SK-N-SH (cell line): ENCODE data around the gene SLC10A7. TPM values are rescaled to one million over a fixed set of nuclear protein-coding genes. Genes with fewer than 3 reads are reported as not detected.

Experiments used
- CTCF ChIA-PET: fragments of 300-600, 350-600 bp; formaldehyde crosslinking; extraction: SDS; loops from one replicate; lab custom pipeline; 2021; lab: Yijun Ruan, JAX
- POLR2A ChIA-PET: fragments of 350-600 bp; sonication (Branson Sonifier 250); formaldehyde crosslinking; extraction: SDS; loops from one replicate; lab custom pipeline; 2020; ENCODE audit warnings: antibody characterized with exemption, inconsistent platforms; lab: Yijun Ruan, JAX
- DNase-seq: peaks from one replicate; pipeline ENCODE4 v3.0.0; 2012
- H2AFZ ChIP-seq: fragments of 200-600 bp; sonication (generic); 2 replicates; pipeline ENCODE4 v1.8.1; 2016; ENCODE audit warnings: antibody characterized with exemption, mild to moderate bottlenecking, low read depth
- H3F3A ChIP-seq: fragments of 200-600 bp; sonication (generic); replicated peaks from 2 replicates; pipeline ENCODE3; 2016; ENCODE audit warnings: antibody characterized with exemption, mild to moderate bottlenecking; ENCODE audit not compliant: insufficient read depth
- H3K27ac ChIP-seq, 2 experiments: fragments of 200-500 bp in 1 of 2; fragments of 200-600 bp in 1 of 2; sonication (Bioruptor generic) in 1 of 2; sonication (generic), shearing (Covaris generic) in 1 of 2; 2 replicates each; pipeline versions ENCODE4 v1.5.1 to v1.6.1; 2014 to 2016; ENCODE audit warnings: low read depth in 2 of 2, inconsistent platforms in 1 of 2, low read length in 1 of 2, mild to moderate bottlenecking in 1 of 2, mixed read lengths in 1 of 2
- H3K27me3 ChIP-seq: fragments of 200-600 bp; sonication (generic), shearing (Covaris generic); 2 replicates; pipeline ENCODE4 v1.6.1; 2016; ENCODE audit warnings: mixed run types; ENCODE audit not compliant: insufficient read depth
- H3K36me3 ChIP-seq, 2 experiments: fragments of 200-500 bp in 1 of 2; fragments of 200-600 bp in 1 of 2; sonication (Bioruptor generic) in 1 of 2; sonication (generic) in 1 of 2; replicated peaks in 1 of 2; 2 replicates each; pipeline versions ENCODE3 to v1.5.1; 2014 to 2016; ENCODE audit warnings: low read length in 1 of 2, mild to moderate bottlenecking in 1 of 2; ENCODE audit not compliant: insufficient read depth in 2 of 2, control insufficient read depth in 1 of 2
- H3K4me1 ChIP-seq, 2 experiments: fragments of 200-500 bp in 1 of 2; fragments of 200-600 bp in 1 of 2; sonication (Bioruptor generic) in 1 of 2; sonication (generic), shearing (Covaris generic) in 1 of 2; 2 replicates each; pipeline versions ENCODE4 v1.5.1 to v1.6.1; 2014 to 2016; ENCODE audit warnings: low read depth in 1 of 2, low read length in 1 of 2, mixed run types in 1 of 2; ENCODE audit not compliant: insufficient read depth in 2 of 2, control insufficient read depth in 1 of 2
- H3K4me2 ChIP-seq: fragments of 200-600 bp; sonication (generic), shearing (Covaris generic); 2 replicates; pipeline ENCODE4 v1.6.1; 2017; ENCODE audit warnings: mixed run types
- H3K4me3 ChIP-seq, 2 experiments: fragments of 200-500 bp in 1 of 2; fragments of 200-600 bp in 1 of 2; sonication (Bioruptor generic) in 1 of 2; sonication (generic), shearing (Covaris generic) in 1 of 2; 2 replicates each; pipeline versions ENCODE4 v1.5.1 to v1.8.1; 2014 to 2016; ENCODE audit warnings: low read depth in 2 of 2, inconsistent platforms in 1 of 2, low read length in 1 of 2, mild to moderate bottlenecking in 1 of 2, mixed read lengths in 1 of 2, moderate library complexity in 1 of 2
- H3K79me2 ChIP-seq: fragments of 200-600 bp; sonication (generic); 2 replicates; pipeline ENCODE4 v1.8.1; 2017; ENCODE audit warnings: mild to moderate bottlenecking; ENCODE audit not compliant: insufficient read depth
- H3K9ac ChIP-seq: fragments of 200-600 bp; sonication (generic); 2 replicates; pipeline ENCODE4 v1.6.1; 2017; ENCODE audit warnings: mixed run types
- H3K9me2 ChIP-seq: fragments of 200-600 bp; sonication (generic); 2 replicates; pipeline ENCODE4 v1.6.1; 2017; ENCODE audit warnings: mixed run types
- H3K9me3 ChIP-seq: fragments of 200-600 bp; sonication (generic); 2 replicates; pipeline ENCODE4 v1.6.1; 2017; ENCODE audit warnings: mixed run types, mild to moderate bottlenecking, moderate library complexity
- H4K20me1 ChIP-seq: fragments of 200-600 bp; sonication (generic); 2 replicates; pipeline ENCODE4 v1.6.1; 2017; ENCODE audit warnings: mild to moderate bottlenecking, mixed run types; ENCODE audit not compliant: insufficient read depth
- CHD2 ChIP-seq: fragments of 150-350 bp; IDR thresholded peaks from 2 replicates; pipeline ENCODE4 v1.6.1; 2018; ENCODE audit warnings: low read length; ENCODE audit not compliant: partially characterized antibody
- ELF1 ChIP-seq: IDR thresholded peaks from 2 replicates; pipeline ENCODE4 v1.4.0; 2012
- EP300 ChIP-seq, 2 experiments: IDR thresholded peaks; 2 replicates each; pipeline versions ENCODE4 v1.4.0 to v1.6.1; 2012; ENCODE audit warnings: borderline replicate concordance in 1 of 2, low read depth in 1 of 2, low read length in 1 of 2
- EZH2phosphoT487 ChIP-seq: fragments of 200-600 bp; sonication (generic); IDR thresholded peaks from 2 replicates; pipeline ENCODE4 v1.6.1; 2017; ENCODE audit warnings: low read depth, mixed run types, mild to moderate bottlenecking, antibody characterized with exemption, moderate library complexity, borderline replicate concordance
- FOXJ3 ChIP-seq: sonication (generic); formaldehyde crosslinking; IDR thresholded peaks from 2 replicates; pipeline ENCODE4 v1.5.1; 2020; ENCODE audit warnings: mild to moderate bottlenecking, missing genetic modification reagents
- FOXM1 ChIP-seq: IDR thresholded peaks from 2 replicates; pipeline ENCODE4 v1.4.0; 2012; ENCODE audit warnings: low read depth, mild to moderate bottlenecking
- GABPA ChIP-seq: IDR thresholded peaks from 2 replicates; pipeline ENCODE4 v1.4.0; 2012; ENCODE audit warnings: low read depth, mild to moderate bottlenecking
- GATA2 ChIP-seq: sonication (generic); formaldehyde crosslinking; IDR thresholded peaks from 2 replicates; pipeline ENCODE4 v1.5.0; 2020; ENCODE audit warnings: mild to moderate bottlenecking, missing genetic modification reagents
- JUND ChIP-seq: IDR thresholded peaks from 2 replicates; pipeline ENCODE4 v1.4.0; 2012
- NFIC ChIP-seq: IDR thresholded peaks from 2 replicates; pipeline ENCODE4 v1.4.0; 2012; ENCODE audit warnings: borderline replicate concordance
- NRF1 ChIP-seq: IDR thresholded peaks from 2 replicates; pipeline ENCODE4 v1.6.1; 2012; ENCODE audit warnings: low read depth, mild to moderate bottlenecking, low read length
- PBX3 ChIP-seq: IDR thresholded peaks from 2 replicates; pipeline ENCODE4; 2012
- RAD21 ChIP-seq: IDR thresholded peaks from 2 replicates; pipeline ENCODE4 v1.6.1; 2012; ENCODE audit warnings: mild to moderate bottlenecking, low read length
- REST ChIP-seq: IDR thresholded peaks from 2 replicates; pipeline ENCODE4 v1.6.1; 2012; ENCODE audit warnings: mild to moderate bottlenecking, low read depth, low read length, moderate library complexity
- RXRA ChIP-seq: IDR thresholded peaks from 2 replicates; pipeline ENCODE4 v1.4.0; 2012; ENCODE audit warnings: low read depth, mild to moderate bottlenecking, borderline replicate concordance
- SMC3 ChIP-seq: IDR thresholded peaks from 2 replicates; pipeline ENCODE4 v1.6.1; 2012; ENCODE audit warnings: low read depth, low read length, improper control_type of control experiment
- YY1 ChIP-seq: IDR thresholded peaks from 2 replicates; pipeline ENCODE4 v1.4.0; 2012; ENCODE audit warnings: low read depth, mild to moderate bottlenecking
- whole genome bisulfite sequencing: methylation state at CpG from one replicate; pipeline ENCODE4 v1.1.6; 2017; ENCODE audit warnings: low lambda C conversion rate; 5-methylcytosine and 5-hydroxymethylcytosine counted together
- polyA plus RNA-seq, 3 experiments: library from polyadenylated mRNA; depleted of rRNA; stranded (reverse); fragments of >200 nt; gene quantifications; 2 replicates each; pipeline ENCODE4 v1.2.3, GENCODE V29; 2012

Gene SLC10A7
- polyA plus RNA-seq, 1 of the 3 experiments (the other 2 are of a cell fraction), result 3.3 TPM

- H4K20me1 ChIP-seq, result no peaks in the 10 kb centered on the region
- H3K27ac ChIP-seq, result no peak overlapping the region
- H2AFZ ChIP-seq, result no peak overlapping the region
- H3K9me3 ChIP-seq, result no peaks in the 10 kb centered on the region
- peaks cover 2 to 9% of the 10 kb centered on the region in 2 experiments; a peak in 3 of 4 replicates for H3K4me1 ChIP-seq
- no peaks in the 10 kb centered on the region for H3K79me2 ChIP-seq
- DNase-seq, result no peak
- ChIA-PET POLR2A (no interaction called here), CTCF (no interaction called here)
- no peak overlapping the region for H3K4me3 ChIP-seq
- no peaks in the 10 kb centered on the region for H3K36me3 ChIP-seq
- H3K9me2 ChIP-seq, result no peaks in the 10 kb centered on the region
- TF ChIP-seq SMC3, result no peak
- no peak overlapping the region for H3K9ac ChIP-seq
- H3F3A ChIP-seq, result peaks cover 9% of the 10 kb centered on the region
- WGBS, result 57% methylated on average over 2 of the region's 2 CpGs
- no peak overlapping the region for H3K4me2 ChIP-seq
- no peaks in the 10 kb centered on the region for H3K27me3 ChIP-seq
Observed at GRCh38 chr4:146247356-146247755, 274.4 kb downstream of the SLC10A7 start.

- H4K20me1 ChIP-seq, result no peaks in the 10 kb centered on the region
- H3K36me3 ChIP-seq, result no peaks in the 10 kb centered on the region
- no peaks in the 10 kb centered on the region for H3K79me2 ChIP-seq
- no peak for DNase-seq
- no peak overlapping the region for H3K4me2 ChIP-seq
- no peak overlapping the region for H2AFZ ChIP-seq
- H3K27me3 ChIP-seq, result no peaks in the 10 kb centered on the region
- peaks cover 6 to 17% of the 10 kb centered on the region in 2 experiments; a peak in 3 of 4 replicates for H3K4me1 ChIP-seq
- POLR2A ChIA-PET, result no interaction called here
- CTCF ChIA-PET, result interaction anchor here (0.6 kb wide), 1 partner anchor 670 kb away, joined by 3 read pairs; no protein-coding TSS in a partner anchor
- H3K27ac ChIP-seq, result no peak overlapping the region
- WGBS, result 87% methylated on average over 6 of the region's 6 CpGs
- peaks cover 17% of the 10 kb centered on the region for H3F3A ChIP-seq
- no peak overlapping the region for H3K9ac ChIP-seq
- H3K9me2 ChIP-seq, result no peaks in the 10 kb centered on the region
- no peak for TF ChIP-seq NRF1
- no peak for TF ChIP-seq CHD2
- TF ChIP-seq JUND, result no peak
- TF ChIP-seq NFIC, result no peak
- no peak for TF ChIP-seq REST
- TF ChIP-seq RAD21, result no peak
- no peak for TF ChIP-seq PBX3
- TF ChIP-seq EZH2phosphoT487, result no peak
- TF ChIP-seq EP300 (IDR thresholded peaks at IDR 0.05; ENCODE audit: borderline replicate concordance in 1 of 2, low read depth in 1 of 2, low read length in 1 of 2), result no peak
- TF ChIP-seq FOXJ3 (CRISPR knock-in tag), result no peak
- TF ChIP-seq RXRA, result no peak
- TF ChIP-seq YY1, result no peak
- TF ChIP-seq GATA2 (CRISPR knock-in tag), result no peak
- TF ChIP-seq GABPA, result no peak
- TF ChIP-seq FOXM1, result no peak
- no peak for TF ChIP-seq SMC3
- TF ChIP-seq ELF1, result no peak
- H3K9me3 ChIP-seq, result no peaks in the 10 kb centered on the region
- no peak overlapping the region for H3K4me3 ChIP-seq
Observed at GRCh38 chr4:146246381-146246780, 275.4 kb downstream of the SLC10A7 start.
